OCI-LY7 (cell line): ENCODE data around the gene CASZ1. TPM values are rescaled to one million over a fixed set of nuclear protein-coding genes. Genes with fewer than 3 reads are reported as not detected.

Source experiments
- BruUV-seq: library from RNA; stranded (reverse); fragments of 400-500 nt; replicated peaks from 2 replicates; lab custom pipeline; 2021; lab: Mats Ljungman, UMichigan
- CTCF ChIA-PET: fragments of 300-600 bp; sonication (Branson Sonifier 250); formaldehyde crosslinking; loops from one replicate; lab custom pipeline; 2022; ENCODE audit warnings: antibody characterized with exemption; ENCODE audit not compliant: unreplicated experiment; lab: Charles Lee
- POLR2A ChIA-PET: fragments of 300-600 bp; sonication (Branson Sonifier 250); formaldehyde crosslinking; loops from one replicate; lab custom pipeline; 2022; ENCODE audit warnings: antibody characterized with exemption; lab: Charles Lee
- DNase-seq: peaks from one replicate; pipeline ENCODE4 v3.0.0-alpha.2; 2015; ENCODE audit warnings: low spot score
- H2AFZ ChIP-seq: fragments of 200-600 bp; sonication (generic), shearing (Covaris generic); 2 replicates; pipeline ENCODE4 v1.6.1; 2014; ENCODE audit warnings: mild to moderate bottlenecking, antibody characterized with exemption, low read length, moderate library complexity
- H3K27ac ChIP-seq: fragments of 200-600 bp; sonication (generic); 2 replicates; pipeline ENCODE4 v1.5.1; 2014; ENCODE audit warnings: mixed run types, low read depth, mild to moderate bottlenecking, moderate library complexity, low read length, inconsistent platforms; ENCODE audit not compliant: poor library complexity, severe bottlenecking
- H3K36me3 ChIP-seq: fragments of 200-600 bp; sonication (generic); 2 replicates; pipeline ENCODE4 v1.6.1; 2014; ENCODE audit warnings: mild to moderate bottlenecking, antibody characterized with exemption, low read length, moderate library complexity, mixed read lengths; ENCODE audit not compliant: insufficient read depth
- H3K4me1 ChIP-seq: fragments of 200-600 bp; sonication (generic); 2 replicates; pipeline ENCODE4 v1.5.1; 2014; ENCODE audit warnings: mild to moderate bottlenecking, low read length; ENCODE audit not compliant: insufficient read depth, poor library complexity, severe bottlenecking
- H3K4me2 ChIP-seq: fragments of 200-600 bp; sonication (generic); 2 replicates; pipeline ENCODE4 v1.6.1; 2014; ENCODE audit warnings: mild to moderate bottlenecking, low read length
- H3K4me3 ChIP-seq: fragments of 200-600 bp; sonication (generic); 2 replicates; pipeline ENCODE4 v1.5.1; 2014; ENCODE audit warnings: mild to moderate bottlenecking, low read depth, low read length; ENCODE audit not compliant: poor library complexity, severe bottlenecking
- H3K79me2 ChIP-seq: fragments of 200-600 bp; sonication (generic); 2 replicates; pipeline ENCODE4 v1.6.1; 2016; ENCODE audit warnings: low read depth, mild to moderate bottlenecking, low read length, moderate library complexity, mixed read lengths; ENCODE audit not compliant: insufficient read depth
- H3K9me2 ChIP-seq: fragments of 200-600 bp; sonication (generic); 2 replicates; pipeline ENCODE4 v1.6.1; 2016; ENCODE audit warnings: mild to moderate bottlenecking, low read length, mixed read lengths; ENCODE audit not compliant: insufficient read depth
- H3K9me3 ChIP-seq: fragments of 200-600 bp; sonication (generic); 2 replicates; pipeline ENCODE4 v1.6.1; 2014; ENCODE audit warnings: mild to moderate bottlenecking, mixed run types, low read length, mixed read lengths
- H4K20me1 ChIP-seq: fragments of 200-600 bp; sonication (generic); 2 replicates; pipeline ENCODE4 v1.6.1; 2014; ENCODE audit warnings: mild to moderate bottlenecking, antibody characterized with exemption, low read length, moderate library complexity, mixed read lengths; ENCODE audit not compliant: insufficient read depth
- EZH2phosphoT487 ChIP-seq: fragments of 200-600 bp; sonication (generic); IDR thresholded peaks from 2 replicates; pipeline ENCODE4 v1.6.1; 2018; ENCODE audit warnings: low read depth, borderline replicate concordance, mild to moderate bottlenecking, mixed run types, antibody characterized with exemption, low read length, moderate library complexity, mixed read lengths
- intact Hi-C: fragments of 100-400 bp; cut with micrococcal nuclease; formaldehyde crosslinking; loops from one replicate; pipeline ENCODE4 v1.10.0; 2022; ENCODE audit not compliant: unreplicated experiment
- total RNA-seq, 2 experiments: library from RNA; depleted of rRNA in 1 of 2; stranded (reverse); fragments of >200 nt in 1 of 2; shearing (Covaris generic) in 1 of 2; gene quantifications; 2 replicates each; pipeline ENCODE4 v1.2.3, GENCODE V29; 2014 to 2022
- TF ChIP-seq, protein P1 (sequence below): fragments of 200-600 bp; sonication (generic); conservative IDR thresholded peaks from 2 replicates; pipeline ENCODE4 v1.5.1; 2014; ENCODE audit warnings: mild to moderate bottlenecking, antibody characterized with exemption, low read length, moderate library complexity, mixed read lengths

The CASZ1 gene
- total RNA-seq, 2 experiments from 2014 or later: 3.3 to 3.9 TPM

DNA sequence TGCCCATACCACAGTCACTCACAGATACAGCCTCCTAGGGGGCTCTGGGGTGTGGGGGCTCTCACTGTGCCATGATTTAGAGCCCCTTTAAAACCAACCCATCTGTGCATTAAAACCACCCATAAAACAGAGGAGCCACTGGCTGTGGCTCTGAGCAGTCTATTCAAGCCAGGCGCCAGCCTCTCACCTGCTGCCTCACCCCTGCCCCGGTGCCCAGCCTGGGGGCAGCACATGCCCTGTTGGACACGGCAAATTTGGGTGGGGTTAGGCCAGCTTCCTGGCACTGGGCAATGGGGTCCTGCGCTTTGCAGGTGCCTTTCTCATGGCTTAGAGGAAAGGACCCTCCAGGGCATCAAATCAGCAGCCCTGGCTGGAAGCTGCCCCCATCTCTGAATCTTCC, 73.1 kb downstream of the CASZ1 start:
- no peak for DNase-seq
- no peaks in the 10 kb centered on the region for H3K9me2 ChIP-seq
- no peaks in the 10 kb centered on the region for H3K4me1 ChIP-seq
- H2AFZ ChIP-seq: no peak overlapping the region
- H4K20me1 ChIP-seq: no peaks in the 10 kb centered on the region
- BruUV-seq: no TSS peak
- no peaks in the 10 kb centered on the region for H3K9me3 ChIP-seq
- no peak overlapping the region for H3K4me2 ChIP-seq
- H3K36me3 ChIP-seq: no peaks in the 10 kb centered on the region
- intact Hi-C loops: no loop called here
- H3K27ac ChIP-seq: no peak overlapping the region
- ChIA-PET POLR2A (no interaction called here), CTCF (no interaction called here)
- H3K4me3 ChIP-seq: no peak overlapping the region
- TF ChIP-seq, protein P1, sequence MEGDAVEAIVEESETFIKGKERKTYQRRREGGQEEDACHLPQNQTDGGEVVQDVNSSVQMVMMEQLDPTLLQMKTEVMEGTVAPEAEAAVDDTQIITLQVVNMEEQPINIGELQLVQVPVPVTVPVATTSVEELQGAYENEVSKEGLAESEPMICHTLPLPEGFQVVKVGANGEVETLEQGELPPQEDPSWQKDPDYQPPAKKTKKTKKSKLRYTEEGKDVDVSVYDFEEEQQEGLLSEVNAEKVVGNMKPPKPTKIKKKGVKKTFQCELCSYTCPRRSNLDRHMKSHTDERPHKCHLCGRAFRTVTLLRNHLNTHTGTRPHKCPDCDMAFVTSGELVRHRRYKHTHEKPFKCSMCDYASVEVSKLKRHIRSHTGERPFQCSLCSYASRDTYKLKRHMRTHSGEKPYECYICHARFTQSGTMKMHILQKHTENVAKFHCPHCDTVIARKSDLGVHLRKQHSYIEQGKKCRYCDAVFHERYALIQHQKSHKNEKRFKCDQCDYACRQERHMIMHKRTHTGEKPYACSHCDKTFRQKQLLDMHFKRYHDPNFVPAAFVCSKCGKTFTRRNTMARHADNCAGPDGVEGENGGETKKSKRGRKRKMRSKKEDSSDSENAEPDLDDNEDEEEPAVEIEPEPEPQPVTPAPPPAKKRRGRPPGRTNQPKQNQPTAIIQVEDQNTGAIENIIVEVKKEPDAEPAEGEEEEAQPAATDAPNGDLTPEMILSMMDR: no peak
- no peak for TF ChIP-seq EZH2phosphoT487
- no peaks in the 10 kb centered on the region for H3K79me2 ChIP-seq

DNA sequence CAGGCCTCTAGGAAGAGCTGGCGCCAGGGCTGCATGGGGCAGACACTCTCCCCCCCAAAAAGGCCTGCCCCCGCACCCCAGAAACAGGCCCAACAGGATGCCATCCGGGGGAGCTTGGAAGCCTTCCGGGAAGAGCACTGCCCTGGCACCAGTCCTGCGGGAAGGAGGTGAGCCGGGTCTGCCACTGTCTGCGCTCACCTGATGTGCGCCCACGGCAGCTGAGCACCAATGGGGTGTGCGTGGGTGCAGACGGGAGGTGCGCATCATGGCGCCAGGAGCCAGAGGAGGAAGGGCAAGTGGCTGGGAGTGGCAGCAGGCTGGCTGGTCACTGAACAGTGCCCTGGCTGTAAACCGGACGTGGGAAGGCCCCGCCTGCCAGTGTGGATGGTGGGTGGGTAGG, 73.6 kb downstream of the CASZ1 start:
- no peaks in the 10 kb centered on the region for H3K9me2 ChIP-seq
- no peaks in the 10 kb centered on the region for H4K20me1 ChIP-seq
- H3K4me2 ChIP-seq: no peak overlapping the region
- no peak overlapping the region for H2AFZ ChIP-seq
- H3K27ac ChIP-seq: no peak overlapping the region
- no TSS peak for BruUV-seq
- H3K9me3 ChIP-seq: no peaks in the 10 kb centered on the region
- no peak for TF ChIP-seq EZH2phosphoT487
- TF ChIP-seq, protein P1: no peak
- intact Hi-C loops: no loop called here
- no peaks in the 10 kb centered on the region for H3K79me2 ChIP-seq
- H3K4me3 ChIP-seq: no peak overlapping the region
- DNase-seq: no peak
- H3K36me3 ChIP-seq: no peaks in the 10 kb centered on the region
- CTCF ChIA-PET: no interaction called here
- H3K4me1 ChIP-seq: no peaks in the 10 kb centered on the region
- POLR2A ChIA-PET: no interaction called here

DNA sequence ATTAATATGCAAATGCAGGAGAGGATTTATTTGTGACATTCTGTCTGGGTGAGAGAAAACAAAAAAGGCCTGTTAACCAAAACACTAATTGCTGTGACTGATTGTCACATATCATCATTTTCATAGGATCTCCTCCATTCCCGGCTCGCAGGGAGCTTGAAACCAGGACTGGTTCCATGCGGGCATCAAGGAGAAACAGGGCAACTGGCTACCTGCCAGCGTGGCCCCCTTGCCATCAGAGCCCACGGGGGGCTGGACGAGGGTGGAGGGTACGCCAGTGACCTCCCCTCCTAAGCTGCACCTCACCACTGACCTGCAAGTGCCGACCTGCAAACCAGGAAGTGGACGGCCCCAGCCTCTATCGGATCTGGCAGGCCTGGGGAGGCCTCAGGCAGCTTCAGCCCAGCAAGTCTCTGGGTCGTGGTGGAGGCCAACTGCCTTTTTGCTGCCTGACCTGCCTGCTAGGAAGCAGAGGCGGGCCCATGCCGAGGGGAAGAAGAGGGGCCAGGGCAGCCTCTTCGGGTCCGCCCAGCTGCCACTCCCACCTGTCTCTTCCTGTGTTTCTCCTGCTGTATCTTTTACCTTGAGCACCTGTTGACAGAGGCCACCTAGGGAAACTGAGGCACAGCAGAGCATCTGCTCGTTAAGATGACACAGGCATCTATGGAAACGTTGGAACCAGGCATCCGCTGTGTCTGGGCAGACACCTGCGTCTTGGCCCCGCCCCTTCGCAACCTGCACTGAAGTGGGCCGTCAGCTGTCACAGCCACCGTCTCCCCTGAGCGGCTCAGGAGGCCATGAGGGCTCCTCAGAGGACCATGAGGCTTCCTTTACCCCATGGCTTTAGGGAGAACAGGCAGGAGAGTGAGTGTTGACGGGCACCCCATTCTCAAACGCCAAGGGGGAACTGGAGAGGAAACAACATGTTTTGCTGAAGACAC, 74.8 kb downstream of the CASZ1 start:
- no peak overlapping the region for H3K27ac ChIP-seq
- H2AFZ ChIP-seq: no peak overlapping the region
- ChIA-PET POLR2A (interaction anchor here (0.6 kb wide), 1 partner anchor 70 kb away, joined by 5 read pairs; no protein-coding TSS in a partner anchor), CTCF (no interaction called here)
- no peaks in the 10 kb centered on the region for H3K79me2 ChIP-seq
- H3K9me2 ChIP-seq: no peaks in the 10 kb centered on the region
- TF ChIP-seq, protein P1: no peak
- TF ChIP-seq EZH2phosphoT487: no peak
- no TSS peak for BruUV-seq
- no peak for DNase-seq
- intact Hi-C loops: no loop called here
- H3K4me2 ChIP-seq: no peak overlapping the region
- H3K36me3 ChIP-seq: no peaks in the 10 kb centered on the region
- H4K20me1 ChIP-seq: no peaks in the 10 kb centered on the region
- no peaks in the 10 kb centered on the region for H3K4me1 ChIP-seq
- H3K9me3 ChIP-seq: no peaks in the 10 kb centered on the region
- H3K4me3 ChIP-seq: no peak overlapping the region
